HG03457 (cell line): ENCODE data around the gene FHAD1.
"Not testable (repeated sequence)": the region's sequence is repeated elsewhere in the genome, so short reads cannot be mapped to it uniquely, and the experiment has no call there.

ENCODE experiments used
- ATAC-seq: cut with Tn5 transposase; IDR thresholded peaks from one replicate; pipeline ENCODE4 v1.9.1; 2021; ENCODE audit warnings: moderate number of reproducible peaks; ENCODE audit not compliant: unreplicated experiment

Gene FHAD1

DNA sequence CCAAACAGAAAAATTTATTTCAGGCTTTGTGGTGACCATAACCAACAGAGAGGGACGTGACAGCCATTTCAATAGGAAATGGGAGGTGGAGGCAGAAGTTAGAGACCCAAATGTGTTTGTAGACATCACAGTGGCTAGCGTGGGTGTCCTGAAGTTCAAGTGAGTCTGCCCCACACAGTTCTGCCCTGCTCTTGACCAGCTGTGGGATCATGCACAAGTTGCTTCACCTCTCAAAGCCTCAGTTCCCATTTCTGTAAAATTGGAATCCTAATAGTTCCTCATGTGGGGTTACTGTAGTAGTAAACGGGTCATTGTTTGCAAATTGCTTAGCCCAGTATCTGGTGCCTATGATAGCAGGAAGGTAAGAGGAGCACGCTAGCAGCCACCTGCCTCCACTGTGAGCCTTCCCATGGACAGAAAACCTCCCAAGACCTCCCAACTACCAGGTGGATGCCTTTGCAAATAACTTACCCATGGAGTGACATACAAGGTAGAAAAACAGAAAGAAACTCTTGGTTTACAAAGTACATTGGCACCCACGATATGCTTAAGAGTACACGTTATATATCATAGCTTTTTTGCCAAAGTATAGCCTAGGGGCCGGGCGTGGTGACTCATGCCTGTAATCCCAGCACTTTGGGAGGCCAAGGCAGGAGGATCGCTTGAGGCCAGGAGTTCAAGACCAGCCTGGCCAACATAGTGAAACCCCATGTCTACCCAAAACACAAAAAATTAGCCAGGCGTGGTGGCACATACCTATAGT is 29.1 kb downstream of the FHAD1 start:
- ATAC-seq = no peak

DNA sequence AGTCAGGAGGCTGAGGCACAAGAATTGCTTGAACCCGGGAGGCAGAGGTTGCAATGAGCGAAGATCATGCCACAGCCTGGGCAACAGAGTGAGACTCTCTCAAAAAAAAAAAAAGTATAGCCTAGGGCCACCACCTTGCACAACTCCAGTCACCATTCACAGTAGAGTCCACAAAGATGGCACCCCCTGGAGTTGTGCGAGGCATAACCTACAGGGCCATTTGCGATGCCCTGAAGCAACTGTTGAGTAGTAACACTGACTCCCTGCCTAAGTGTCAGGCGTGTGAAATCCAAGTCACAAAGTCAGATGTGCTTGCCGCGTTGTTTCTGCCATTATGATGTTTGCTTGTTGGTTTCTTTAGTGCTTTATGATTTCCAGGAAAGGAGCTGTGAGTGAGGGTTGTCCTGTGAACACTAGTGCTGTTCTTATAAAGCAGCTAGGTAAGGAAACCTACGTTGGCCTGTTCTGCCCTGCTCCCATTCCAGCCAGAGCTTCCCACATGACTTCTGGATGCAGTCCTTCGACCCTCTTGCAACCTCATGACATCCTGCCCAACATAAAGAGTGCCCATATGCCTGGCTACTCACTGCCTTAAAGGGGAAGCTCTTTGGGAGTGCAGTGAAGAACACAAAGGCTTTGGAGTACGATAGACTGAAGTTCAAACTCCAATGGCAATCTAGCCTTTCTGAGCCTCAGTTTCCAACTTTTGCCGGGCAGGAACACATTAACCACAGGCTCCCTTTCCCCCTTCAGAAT is 29.8 kb downstream of the FHAD1 start:
- ATAC-seq = no peak

DNA sequence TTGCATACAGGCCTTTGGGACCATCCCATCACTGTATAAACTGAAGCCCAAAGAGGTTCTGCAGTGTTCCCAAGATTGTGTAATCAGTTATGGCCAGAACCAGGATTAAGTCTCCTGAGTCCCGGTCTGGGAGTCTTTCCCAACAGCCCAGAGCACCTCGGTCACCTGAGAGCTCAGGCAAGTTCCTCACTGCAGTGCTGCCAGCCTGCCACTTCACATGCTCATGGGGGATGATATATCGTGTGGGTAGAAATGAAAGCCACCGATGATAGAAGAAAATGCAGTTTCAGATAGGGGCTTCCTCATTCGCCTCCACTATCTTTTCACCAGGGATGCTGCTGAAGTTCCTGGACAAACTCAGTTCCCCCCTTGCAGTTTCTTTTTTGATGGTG is 30.4 kb downstream of the FHAD1 start:
- ATAC-seq = no peak

DNA sequence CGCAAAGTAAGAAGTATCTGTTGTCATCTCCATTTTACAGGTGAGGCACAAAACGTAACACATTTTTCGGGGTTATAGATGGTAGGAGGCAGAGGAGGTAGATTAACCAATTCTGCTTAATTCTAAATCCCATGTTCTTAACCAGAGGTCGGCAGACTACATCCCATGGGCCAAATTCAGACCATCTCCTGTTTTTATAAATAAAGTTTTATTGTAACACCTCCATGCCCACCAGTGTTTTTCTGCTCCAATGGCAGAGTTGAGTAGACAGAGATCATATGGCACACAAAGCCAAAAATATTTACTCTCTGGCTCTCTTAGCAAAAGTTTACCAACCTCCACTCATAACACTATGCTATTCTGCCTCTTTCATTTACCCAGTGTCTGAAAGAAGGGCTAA is 30.9 kb downstream of the FHAD1 start:
- no peak for ATAC-seq

DNA sequence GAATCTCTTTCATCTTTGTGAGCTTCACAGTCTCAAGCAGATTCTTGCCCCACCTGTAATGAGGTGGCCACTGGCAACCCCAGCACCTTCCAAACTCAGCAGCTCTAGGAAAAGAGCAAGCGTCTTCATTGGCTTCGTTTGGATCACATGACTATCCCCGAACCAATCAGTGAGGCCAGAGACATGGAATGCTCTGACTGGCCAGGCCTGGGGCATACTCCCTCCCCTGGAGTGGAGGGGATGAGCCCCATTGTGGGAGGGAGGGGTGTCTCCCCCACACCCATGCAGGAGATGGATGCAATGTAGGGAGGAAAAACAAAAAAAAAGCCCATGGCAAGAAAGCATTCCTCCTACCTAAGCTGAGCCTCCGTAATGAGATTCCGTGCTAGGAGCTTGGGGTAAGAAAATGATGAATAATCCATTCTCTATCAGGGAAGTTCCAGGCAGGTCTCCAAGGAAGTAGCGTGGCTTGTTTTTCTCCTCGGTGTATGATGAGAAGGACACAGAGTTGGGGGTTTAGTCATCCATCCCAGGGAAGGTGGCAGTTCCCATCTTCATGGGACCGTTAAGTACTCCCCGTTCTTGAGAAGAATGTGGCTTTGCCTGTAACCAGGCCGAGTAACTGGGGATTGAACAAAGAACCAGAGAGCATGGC is 32.7 kb downstream of the FHAD1 start:
- no peak for ATAC-seq

DNA sequence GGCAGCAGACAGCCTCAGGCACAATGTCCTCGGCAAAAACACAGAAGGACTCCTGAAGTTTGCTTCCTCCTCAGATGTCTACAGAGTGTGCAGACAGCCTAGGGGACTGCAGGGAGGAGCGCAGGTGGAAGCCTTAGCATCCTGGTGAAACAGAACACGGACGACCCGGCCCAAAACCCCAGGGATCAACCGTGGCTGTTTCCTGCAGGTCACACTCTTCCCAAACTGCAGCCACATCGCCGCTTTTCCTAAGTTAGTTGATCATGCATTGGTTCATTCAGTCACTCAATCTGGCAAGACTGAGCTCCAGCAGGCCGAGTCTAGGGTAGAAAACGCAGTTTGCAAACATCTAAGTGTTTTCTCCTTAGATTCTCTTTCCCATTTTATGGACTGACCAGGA is 33.4 kb downstream of the FHAD1 start:
- ATAC-seq = no peak

DNA sequence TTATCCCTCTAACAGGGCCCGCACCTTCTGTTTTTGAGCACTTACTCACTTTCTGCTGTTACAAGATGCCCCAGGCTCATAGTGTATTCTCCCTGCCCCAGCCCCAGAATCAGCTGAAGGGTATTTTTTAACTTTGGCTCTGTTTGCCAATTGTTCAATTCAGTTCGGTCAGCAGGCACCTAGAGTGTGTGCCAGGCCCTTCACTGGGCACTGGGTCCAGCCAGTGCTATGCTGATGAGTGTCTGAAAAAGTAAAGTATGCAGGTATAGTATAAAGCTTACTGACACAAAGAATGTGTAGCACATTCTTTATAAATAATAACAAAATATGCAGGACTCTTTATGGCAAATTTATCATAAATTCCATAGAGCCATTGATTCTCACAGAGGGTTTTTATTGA is 35.0 kb downstream of the FHAD1 start:
- no peak for ATAC-seq

DNA sequence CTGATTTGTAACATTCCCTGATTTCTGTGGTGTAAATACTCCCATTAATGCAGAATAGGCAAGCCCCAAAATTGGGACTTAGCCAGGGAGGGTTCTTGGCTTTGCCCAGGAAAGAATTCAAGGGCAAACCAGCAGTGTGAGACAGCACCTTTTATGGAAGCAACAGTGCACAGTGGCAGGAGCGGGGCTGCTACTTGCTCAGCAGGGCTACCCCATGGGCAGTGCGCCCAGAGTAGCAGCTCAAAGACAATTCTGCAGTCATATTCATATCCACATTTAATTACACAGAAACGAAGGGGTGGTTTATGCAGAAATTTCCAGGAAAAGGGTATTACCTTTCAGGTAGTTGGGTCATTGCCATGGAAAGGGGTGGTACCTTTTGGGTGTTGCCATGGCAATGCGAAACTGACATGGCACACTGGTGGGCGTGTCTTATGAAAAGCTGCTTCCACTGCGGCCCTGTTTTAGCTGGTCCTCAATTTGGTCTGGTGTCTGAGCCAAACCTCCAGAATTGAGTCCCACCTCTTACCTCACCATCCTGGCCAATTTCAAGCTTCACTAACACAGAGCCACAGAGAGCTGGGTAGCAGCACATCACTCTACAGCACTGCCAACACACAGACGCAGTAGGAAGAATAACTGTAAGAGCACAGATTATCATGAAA is 35.9 kb downstream of the FHAD1 start:
- no peak for ATAC-seq

DNA sequence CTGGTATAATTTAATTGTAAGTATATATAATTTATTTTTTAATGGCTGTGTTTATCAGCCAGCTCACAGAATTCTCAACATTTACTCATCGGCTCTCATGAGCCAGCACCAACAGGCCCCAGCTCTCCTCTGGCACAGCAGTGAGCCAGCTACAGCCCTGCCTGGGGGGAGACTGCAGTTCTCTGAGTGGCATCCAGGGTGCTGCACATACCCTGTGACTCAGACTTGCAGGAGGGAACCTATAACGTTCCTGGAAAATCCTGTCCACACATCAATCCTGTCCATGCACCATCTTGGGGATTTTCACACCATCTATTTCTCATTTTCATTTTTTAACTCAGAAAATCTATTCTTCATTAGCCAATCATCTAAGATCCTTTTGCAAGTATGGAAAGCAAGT is 36.5 kb downstream of the FHAD1 start:
- ATAC-seq = no peak

DNA sequence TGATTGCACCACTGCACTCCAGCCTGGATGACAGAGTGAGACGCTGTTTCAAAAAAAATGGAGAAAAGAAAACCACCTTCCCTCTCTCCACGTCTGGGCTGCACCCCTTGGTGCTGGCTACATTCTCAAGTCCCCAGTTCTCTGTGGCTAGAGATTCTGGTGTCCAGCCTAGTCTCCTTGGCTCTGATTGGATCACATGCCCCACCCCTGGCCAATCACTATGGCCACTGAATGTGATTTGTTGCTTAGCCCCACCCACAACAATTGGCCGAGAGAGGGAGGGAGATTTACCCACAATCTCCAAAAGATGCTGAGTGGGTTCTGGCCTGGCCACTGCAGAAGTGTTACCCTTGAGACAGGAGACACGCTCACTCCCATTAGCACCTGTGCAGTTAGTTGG is 39.4 kb downstream of the FHAD1 start:
- ATAC-seq = no peak

DNA sequence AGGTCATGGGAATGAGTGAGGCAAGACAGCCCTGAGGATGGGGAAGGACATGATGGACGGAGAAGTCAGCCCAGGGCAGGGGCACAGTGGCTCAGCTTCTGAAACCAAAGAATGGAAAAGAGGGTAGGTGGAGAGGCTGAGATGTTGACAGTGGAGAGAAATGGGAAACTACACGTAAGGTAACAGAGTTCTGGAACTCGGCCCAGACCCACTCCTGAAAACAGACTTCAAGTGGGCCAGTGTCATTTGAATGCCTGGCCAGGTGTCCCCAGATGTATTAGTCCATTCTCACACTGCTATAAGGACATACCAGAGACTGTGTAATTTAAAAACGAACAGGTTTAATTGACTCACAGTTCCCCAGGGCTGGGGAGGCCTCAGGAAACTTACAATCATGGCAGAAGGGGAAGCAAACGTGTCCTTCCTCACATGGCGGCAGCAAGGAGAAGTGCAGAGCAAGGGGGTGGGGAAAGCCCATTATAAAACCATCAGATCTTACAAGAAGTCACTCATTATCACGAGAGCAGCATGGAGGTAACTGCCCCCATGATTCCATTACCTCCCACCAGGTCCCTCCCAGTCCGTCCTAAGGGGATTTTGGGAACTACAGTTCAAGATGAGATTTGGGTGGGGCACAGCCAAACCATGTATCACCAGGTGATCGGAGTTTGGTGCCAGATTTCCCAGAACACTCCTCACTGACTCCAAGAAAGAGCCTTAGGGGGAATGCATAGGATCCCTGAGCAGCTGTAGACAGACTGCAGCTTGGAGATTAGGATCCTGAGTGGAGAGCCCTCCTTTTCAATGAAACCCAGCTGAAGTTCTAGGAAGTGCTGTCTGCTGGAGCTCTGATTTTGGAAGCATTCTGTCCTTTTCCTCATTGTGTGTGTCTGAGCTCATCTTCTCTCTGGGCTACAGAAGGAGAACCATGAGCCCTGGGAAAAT is 40.3 kb downstream of the FHAD1 start:
- ATAC-seq = no peak

DNA sequence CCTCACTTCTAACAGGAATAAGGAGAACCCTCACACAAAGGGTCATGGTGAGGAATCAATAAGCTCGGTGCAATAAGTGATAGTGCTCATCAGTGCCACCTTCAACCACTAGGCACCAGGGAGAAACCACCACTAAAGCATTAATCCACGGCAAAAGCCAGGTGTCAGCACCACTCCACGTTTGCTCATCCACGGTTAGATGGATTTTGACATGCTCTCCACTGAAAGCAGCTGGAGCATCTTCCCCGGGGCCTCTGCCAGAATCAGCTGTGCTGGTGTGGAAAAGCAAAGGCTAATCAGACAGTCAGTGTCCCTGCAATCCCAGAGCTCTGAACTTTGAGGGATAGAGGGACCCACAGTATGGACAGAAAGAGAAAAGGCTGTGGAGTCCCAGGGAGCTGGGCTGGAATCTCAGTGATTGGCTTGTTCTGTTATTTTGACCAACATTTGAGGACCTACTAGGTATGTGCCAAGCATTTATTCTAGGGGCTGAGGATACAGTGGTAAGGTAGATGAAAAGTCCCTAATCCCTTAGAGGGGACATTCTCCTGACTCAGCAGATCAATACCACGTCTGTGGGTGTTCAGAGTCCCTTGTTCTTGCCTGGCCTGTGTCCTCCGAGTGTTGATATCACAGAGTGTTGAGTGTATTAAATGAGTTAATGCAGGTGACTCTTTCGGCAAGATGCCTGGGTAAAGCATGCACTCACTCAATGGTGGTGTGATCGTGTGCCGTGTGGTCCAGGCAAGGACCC is 41.3 kb downstream of the FHAD1 start:
- no peak for ATAC-seq

DNA sequence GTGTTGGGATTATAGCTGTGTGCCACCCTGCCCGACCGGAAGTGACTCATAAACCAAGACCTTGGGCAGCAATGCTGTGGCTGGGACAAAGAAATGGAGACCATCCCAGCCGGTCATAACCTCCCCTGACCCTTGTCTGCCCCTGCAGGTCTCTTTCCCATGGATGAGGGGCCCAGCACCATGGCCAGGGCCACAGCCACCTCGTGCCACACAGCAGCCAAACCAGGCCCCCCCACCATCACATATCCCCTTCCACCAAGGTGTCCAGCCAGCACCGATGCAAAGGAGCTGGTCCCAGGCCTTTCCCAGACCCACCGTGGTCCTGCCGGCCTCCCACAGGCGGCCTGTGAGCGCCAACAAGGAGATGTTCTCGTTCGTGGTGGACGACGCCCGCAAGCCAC is 42.2 kb downstream of the FHAD1 start:
- ATAC-seq = no peak

DNA sequence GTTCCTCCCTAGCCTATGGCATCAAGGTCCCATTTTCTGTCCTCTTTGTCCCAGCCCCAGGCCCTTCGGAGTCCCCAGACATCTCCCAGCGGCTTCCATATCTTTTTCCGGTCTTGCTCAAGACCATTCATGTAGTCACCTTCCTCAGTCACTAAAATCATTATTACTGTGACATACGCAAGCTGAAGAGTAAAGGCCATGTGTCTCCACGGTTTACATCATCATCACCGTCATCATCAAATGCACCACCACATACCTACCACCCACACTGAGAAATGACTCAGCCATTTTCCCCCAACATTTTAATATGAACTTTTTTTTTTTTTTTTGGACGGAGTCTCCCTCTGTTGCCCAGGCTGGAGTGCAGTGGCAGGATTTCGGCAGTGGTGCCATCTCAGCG is 43.4 kb downstream of the FHAD1 start:
- ATAC-seq = no peak

DNA sequence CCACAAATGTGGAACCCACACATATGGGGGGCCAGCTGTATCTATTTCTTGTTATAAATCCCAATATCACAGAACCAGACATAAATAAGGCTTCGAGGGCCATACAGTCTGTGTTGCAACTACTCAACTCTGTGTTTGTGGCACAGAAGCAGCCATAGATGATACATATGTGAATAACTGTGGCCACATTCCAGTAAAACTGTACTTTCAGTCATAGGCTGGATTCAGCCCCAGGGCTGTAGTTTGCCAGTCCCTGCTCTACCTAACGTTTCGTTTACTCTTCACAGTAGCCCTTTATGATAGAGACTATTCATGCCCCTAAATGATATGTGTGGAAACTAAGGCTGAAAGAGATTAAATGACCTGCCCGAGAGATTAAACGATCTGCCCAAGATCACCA is 48.7 kb downstream of the FHAD1 start:
- no peak for ATAC-seq

DNA sequence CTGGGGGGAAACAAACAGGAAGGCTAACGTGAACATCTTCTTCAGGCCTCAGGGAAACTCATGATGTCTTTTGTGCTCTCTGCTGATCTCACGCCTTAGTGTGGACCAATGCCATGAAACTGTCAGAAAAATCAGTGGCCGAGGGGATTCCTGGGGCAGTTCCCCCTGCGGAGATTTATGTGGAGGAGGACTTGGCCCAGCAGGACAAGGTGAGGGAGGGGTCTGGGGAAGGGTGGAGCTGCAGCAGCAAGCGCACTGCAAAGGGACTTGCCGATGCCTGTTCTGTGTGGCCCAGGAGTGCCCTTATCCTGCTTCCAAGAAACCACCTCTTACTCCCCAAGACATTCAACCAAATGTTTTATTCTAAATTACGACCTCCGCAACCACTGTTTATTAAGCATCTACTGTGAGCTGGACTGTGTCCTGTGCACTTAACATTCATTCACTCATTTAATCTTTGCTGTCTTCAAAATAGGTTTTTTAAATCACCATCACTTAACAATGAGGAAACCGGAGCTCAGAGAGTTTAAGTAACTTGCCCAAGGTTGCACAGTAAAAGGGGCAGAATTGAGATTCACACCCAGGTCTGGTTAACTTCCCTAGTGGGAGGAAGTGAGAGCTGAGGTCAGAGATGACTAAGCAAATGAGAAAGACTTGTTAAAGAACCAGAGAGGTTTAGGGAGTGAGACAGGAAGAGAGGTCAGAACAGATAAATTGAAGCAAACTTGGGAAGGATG is 49.7 kb downstream of the FHAD1 start:
- ATAC-seq = no peak

DNA sequence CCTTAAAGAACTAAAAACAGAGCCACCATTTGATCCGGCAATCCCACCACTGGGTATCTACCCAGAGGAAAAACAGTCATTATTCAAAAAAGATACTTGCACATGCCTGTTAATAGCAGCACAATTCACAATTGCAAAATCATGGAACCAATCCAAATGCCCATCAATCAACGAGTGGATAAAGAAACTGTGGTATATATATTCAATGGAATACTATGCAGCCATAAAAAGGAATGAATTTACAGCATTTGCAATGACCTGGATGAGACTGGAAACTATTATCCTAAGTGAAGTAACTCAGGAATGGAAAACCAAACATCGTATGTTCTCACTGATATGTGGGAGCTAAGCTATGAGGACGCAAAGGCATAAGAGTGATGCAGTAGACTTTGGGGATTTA is 51.0 kb downstream of the FHAD1 start:
- ATAC-seq = not testable (repeated sequence)

DNA sequence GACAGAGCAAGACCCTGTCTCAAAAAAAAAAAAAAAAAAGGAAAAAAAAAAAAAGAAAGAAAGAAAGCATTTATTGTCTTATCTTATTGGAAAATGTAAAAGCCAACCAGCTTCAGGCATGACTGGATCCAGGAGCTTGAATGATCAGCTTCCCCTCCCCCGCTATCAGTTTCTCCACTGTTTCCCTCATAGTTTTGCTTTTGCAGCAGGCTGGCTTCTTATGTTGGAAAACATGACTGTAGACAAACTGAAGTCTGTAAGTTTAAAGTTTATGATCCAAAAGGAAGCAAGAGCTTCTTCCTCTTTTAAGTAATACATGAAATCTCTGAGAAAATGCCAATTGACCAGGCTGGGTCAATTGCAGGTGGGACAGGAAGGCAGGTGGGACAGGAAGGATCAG is 52.2 kb downstream of the FHAD1 start:
- no peak for ATAC-seq

DNA sequence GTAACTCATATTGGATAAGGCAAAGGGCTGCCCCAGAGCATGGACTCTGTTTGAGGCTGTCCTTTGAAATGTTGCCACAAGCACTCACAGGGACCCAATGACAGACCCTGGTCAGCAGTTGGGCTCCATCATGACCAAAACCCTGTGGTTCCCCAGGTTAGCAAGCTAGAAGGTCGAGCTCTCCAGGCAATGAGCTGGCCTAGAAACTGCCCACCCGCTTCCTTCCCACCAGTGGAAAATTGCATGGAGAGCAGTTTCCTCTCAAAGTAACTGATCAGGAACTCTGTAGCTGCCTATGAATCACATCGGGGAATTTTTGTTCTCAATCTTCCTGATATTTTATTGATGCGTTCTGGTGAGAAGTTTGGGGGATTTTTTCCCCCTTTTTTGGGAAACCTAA is 52.8 kb downstream of the FHAD1 start:
- ATAC-seq = no peak
